Ramos (cell line): ENCODE results near the gene GLRX.
"Not testable (repeated sequence)": the region's sequence is repeated elsewhere in the genome, so short reads cannot be mapped to it uniquely, and the experiment has no call there.

Experiments used
- in situ Hi-C: fragments of 300-500 bp; cut with MboI; formaldehyde crosslinking; loops from one replicate; pipeline ENCODE4 v1.14.3; 2022; ENCODE audit warnings: low sequenced_read_pairs; ENCODE audit not compliant: unreplicated experiment

Gene GLRX

DNA sequence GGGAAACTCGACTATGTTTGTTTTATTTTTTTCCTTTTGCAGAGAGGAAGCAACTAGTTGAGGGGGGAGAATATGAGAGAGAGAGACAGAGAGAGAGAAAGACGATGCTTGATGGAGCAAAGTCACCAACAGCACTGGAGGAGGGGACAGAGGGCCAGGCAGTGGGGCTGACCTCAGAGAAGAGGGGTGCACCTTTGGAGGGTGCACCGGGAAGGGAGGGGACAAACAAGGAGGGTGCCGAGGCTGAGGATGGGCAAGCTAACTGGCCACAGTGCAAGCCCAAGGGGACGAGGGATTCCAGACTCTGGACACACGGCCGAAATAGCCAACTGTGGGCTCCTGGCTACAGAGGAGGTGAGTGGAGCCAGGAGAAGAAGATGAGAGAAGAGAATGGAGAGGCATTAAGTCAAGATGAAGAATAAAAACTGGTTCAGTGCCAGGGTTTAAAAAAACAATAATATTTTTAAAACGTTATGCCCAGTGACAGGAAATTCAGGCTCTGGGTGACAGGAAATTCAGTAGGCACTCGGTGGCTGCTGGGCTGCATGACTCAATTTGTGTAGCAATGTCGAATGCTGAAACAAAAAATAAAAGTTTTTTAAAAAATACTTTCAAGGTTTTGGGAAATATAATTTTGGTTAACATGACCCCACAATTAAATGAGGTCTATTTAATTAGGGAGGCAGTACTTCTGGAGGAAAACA is 13.3 kb upstream of the GLRX start:
- in situ Hi-C loops, result no loop called here

DNA sequence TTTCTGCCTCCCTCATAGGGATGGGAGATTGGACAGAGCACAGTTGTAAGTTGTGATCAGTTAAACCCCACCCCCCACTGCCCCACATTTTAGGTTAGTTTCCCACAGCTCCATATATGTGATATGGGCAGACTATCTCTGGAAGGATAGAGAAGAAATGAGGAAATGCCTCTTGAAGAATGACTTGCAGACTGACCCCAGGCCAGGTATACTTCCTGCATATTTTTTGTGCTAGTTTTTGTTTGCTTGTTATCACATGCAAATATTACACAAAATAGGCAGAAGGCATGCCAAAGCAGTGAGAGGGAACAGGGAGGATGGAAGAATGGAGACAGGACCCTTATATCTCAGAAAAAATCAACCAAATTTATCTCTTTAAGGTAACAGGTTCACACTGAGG is 10.1 kb upstream of the GLRX start:
- in situ Hi-C loops, result no loop called here

DNA sequence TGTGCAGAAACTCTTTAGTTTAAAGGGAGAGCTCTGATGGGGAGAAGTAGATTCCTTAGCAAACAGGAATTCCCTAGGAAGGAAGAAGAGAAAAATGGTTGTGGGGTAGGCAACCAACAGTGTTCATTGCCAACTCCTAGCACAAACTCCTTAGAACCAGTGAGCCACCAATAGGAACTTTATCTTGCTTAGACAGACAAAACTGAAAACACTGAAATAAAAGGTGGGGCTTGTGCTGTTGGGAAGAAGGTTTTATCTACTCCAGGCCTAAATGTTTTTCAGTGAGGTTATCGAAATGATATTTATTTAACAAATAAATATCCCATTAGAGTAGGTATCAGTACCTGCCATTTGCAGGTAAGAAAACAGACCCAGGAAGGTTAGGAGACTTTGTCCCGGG is 7.7 kb upstream of the GLRX start:
- in situ Hi-C loops, result no loop called here

- in situ Hi-C loops, result no loop called here
Observed at GRCh38 chr5:95827892-95828246, 5.3 kb upstream of the GLRX start.

- in situ Hi-C loops, result no loop called here
Observed at GRCh38 chr5:95826949-95827891, 4.7 kb upstream of the GLRX start.

- in situ Hi-C loops, result no loop called here
Observed at GRCh38 chr5:95825495-95825894, 3.0 kb upstream of the GLRX start.

GRCh38 chr5:95824747-95825146 is 2.2 kb upstream of the GLRX start:
- in situ Hi-C loops, result no loop called here

DNA sequence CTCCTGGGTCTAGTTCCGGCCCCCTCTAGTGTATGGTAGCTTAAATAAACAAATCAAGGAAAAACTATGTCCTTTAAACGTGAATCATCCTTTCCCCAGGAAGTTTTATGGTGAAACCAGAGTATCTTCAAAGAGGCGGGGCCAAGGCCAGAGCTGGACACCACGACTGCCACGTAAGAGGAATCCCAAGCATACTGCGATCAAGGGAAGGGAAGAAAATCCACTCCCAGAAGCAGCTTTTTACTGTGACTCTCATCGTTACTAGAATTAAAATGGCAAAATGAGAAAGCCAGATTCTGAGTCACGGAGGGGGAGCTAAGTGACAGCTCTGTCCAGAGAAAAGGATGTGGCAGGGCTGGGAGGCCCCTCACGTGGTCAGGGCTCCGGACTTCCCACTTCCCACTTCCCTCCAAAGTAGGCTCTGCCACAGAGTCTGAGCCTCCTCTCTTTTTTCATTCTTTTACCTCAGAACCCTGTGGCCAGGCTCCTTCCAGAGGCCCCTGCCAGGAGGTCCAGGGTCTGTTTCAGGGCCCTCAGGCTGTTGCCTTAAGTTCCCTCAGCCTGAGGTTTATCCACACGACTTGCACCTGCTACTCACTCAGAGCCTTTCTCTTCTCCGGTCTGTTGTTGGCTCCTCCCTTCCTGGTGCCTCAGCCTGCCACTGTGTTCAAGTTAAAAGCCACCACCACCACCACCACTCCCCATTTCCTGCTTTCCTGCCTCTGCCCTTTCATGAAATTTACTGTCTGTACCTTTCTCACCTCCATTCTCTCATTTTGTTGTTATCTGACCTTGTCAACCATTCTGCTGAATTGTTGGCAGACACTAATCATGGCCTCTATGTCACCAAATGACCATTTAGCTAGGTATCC is 1.4 kb upstream of the GLRX start:
- in situ Hi-C loops, result no loop called here

GRCh38 chr5:95823218-95823737 is 752 bp upstream of the GLRX start:
- in situ Hi-C loops, result no loop called here

DNA sequence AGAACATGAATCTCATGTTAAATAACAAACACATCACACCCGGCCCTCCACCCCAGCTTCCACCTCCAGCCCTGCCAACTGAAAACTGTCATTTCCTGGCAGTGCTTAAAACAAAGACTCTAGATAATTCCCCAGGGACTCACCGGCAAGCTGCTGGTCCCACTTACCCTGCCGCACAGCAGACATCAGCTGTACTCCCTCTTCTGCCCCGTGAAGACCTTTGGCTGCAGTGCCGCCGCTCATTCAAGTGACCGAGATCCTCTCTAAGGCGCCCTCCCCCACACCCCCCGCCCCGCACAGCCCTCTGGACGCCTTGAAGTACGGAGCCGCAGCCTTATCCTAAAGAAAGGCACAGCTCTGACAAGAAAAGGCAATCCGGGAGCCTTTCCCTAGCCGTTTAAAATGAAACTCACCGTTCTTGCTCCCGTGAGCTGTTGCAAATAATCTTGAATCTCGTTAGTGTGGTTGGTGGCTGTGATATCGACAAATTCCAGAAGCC is 434 bp downstream of the GLRX start:
- in situ Hi-C loops, result no loop called here

GRCh38 chr5:95821110-95822021 is 1.2 kb downstream of the GLRX start:
- in situ Hi-C loops, result no loop called here

- in situ Hi-C loops, result no loop called here
Observed at GRCh38 chr5:95818181-95819147, 4.1 kb downstream of the GLRX start.

GRCh38 chr5:95817430-95817829 is 5.1 kb downstream of the GLRX start:
- in situ Hi-C loops, result no loop called here

GRCh38 chr5:95816776-95817175 is 5.8 kb downstream of the GLRX start:
- in situ Hi-C loops, result no loop called here

DNA sequence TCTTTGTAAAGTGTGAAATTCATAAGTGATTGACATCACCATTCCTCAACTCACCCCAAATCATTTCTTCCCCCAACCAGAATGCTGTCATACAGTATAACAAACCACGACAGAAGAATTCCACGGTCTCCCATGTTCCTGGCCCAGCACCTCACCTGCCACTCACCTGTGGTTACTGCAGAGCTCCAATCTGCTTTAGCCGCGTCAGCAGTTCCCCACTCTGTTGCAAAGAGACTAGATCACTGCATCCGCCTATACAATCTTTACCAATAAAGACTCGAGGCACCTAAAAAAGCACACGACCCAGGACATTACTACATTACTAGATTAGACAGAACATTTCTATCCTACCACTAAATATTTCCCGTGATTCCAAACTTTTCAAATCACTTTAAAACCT is 6.2 kb downstream of the GLRX start:
- in situ Hi-C loops, result no loop called here

GRCh38 chr5:95815155-95815729 is 7.3 kb downstream of the GLRX start:
- in situ Hi-C loops, result no loop called here

DNA sequence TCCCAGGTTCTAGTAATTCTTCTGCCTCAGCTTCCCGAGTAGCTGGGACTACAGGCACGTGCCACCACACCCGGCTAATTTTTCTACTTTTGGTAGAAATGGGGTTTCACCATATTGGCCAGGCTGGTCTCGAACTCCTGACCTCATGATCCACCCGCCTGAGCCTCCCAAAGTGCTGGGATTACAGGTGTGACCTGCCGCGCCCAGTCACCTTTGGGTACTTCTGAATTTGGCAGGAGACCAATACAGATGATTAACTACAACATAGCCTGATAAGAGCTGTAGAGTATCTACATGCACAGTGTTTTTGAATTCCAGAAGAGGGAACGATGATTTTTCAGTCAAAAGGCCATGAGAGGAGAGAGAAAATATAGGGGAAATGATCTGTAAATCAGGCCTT is 9.5 kb downstream of the GLRX start:
- in situ Hi-C loops, result not testable (repeated sequence)

- in situ Hi-C loops, result no loop called here
Observed at GRCh38 chr5:95812074-95812471, 10.5 kb downstream of the GLRX start.
